ENCODE data around the gene ATP11A.
"Not testable (repeated sequence)": the region's sequence is repeated elsewhere in the genome, so short reads cannot be mapped to it uniquely, and the experiment has no call there.

The ATP11A gene

GRCh38 chr13:112844879-112845278 lies 155.0 kb downstream of the ATP11A start:
- no peak for DNase-seq

DNA sequence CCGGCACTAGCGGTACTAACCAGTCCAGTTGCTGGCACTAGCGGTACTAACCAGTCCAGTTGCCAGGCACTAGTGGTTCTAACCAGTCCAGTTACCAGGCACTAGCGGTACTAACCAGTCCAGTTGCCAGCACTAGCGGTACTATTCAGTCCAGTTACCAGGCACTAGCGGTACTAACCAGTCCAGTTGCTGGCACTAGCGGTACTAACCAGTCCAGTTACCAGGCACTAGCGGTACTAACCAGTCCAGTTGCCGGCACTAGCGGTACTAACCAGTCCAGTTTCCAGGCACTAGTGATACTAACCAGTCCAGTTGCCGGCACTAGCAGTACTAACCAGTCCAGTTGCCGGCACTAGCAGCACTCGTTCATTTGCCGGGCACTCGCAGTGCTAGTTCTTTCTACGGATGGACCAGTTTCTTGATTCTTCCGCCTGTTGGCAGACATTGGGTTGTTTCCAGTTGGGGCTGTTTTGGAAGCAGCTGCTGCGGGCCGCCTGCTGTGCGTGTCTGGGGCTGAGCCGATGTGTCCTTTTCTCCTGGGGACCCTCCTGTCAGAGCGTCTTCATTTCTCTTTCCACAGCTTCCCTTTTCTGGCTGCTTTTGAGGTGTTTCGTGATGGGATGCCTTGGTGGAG lies 155.8 kb downstream of the ATP11A start:
- no peak for DNase-seq

- DNase-seq = no peak
Measured at GRCh38 chr13:112846411-112847115, 156.7 kb downstream of the ATP11A start.

- no peak for DNase-seq
Measured at GRCh38 chr13:112849500-112849899, 159.7 kb downstream of the ATP11A start.

DNA sequence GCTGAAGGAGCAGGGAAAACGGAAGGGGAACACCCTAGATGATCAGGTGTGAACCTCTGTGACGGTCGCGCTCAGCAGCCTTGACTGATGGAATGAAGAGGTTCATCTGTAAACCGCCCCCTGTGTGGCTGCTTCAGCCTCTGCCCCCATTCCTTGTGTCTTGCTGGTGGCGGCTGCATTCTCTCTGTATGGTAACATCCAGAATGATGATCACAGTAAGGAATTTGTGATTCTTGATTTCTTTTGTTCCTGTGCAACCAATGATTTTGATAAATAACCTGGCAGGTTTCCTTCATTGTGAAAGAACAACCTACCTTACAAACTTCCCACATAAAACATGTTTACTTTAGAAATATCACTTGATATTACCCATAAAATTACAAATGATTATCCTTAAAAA lies 160.4 kb downstream of the ATP11A start:
- DNase-seq = no peak

- no peak for DNase-seq
Measured at GRCh38 chr13:112851107-112852038, 161.5 kb downstream of the ATP11A start.

DNA sequence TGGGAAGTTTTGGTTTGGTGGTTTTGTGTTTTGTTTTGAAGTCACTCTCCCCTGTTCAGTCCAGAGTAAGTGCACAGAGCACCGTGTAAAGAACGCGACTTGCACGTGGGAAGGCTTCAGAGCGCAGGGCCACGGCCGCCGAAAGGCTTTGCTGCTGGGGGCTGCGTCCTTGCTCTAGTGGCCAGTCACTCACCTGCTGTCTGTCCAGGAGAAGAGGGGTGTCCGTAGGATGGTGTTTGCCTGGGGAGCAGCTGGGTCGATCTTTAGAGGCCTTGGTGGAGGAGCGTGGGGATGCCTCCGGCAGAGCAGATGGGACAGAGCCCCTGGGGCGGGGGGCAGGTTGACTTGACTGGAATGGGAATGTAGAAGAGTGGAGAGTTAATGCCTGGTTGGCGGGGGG lies 162.6 kb downstream of the ATP11A start:
- DNase-seq = no peak

DNA sequence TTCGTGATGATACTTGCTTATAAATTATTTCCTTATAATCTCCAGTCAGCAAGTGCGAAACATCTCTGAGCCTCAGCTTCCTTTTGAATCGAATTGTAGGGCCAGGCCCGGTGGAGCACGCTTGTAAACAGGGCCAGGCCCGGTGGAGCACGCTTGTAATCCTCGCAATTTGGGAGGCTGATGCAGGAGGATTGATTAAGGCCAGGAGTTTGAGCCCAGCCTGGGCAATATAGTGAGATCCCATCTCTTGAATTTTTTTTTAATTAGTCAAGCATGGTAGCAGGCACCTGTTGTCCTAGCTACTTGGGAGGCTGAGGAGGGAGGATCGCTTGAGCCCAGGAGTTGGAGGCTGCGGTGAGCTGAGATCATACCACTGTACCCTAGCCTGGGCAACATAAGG lies 163.0 kb downstream of the ATP11A start:
- DNase-seq = no peak

GRCh38 chr13:112854321-112854720 lies 164.5 kb downstream of the ATP11A start:
- DNase-seq = no peak

- no peak for DNase-seq
Measured at GRCh38 chr13:112855859-112856258, 166.0 kb downstream of the ATP11A start.

DNA sequence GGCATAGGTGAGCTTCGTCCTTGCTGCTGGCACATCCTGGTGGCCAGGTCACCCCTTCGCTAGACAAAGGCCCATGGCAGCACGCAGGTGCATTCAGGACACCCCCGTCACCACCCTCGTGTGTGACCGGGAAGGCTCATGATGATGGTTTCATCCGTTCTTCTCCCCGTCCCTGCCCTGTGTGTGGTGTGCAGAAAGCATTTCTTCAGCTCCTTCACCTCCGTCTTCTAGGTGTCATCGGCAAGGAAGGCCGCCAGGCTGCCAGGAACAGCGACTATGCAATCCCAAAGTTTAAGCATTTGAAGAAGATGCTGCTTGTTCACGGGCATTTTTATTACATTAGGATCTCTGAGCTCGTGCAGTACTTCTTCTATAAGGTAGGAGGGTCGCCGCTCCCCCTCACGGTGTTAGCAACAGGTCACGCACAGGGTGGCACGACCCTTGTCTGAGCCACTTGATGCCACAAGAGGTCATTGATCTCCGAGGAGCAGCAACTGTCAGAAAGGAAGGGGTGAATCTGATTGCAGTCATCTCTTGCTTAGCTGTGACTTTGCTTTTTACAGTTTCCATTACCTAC lies 168.2 kb downstream of the ATP11A start:
- DNase-seq = no peak

DNA sequence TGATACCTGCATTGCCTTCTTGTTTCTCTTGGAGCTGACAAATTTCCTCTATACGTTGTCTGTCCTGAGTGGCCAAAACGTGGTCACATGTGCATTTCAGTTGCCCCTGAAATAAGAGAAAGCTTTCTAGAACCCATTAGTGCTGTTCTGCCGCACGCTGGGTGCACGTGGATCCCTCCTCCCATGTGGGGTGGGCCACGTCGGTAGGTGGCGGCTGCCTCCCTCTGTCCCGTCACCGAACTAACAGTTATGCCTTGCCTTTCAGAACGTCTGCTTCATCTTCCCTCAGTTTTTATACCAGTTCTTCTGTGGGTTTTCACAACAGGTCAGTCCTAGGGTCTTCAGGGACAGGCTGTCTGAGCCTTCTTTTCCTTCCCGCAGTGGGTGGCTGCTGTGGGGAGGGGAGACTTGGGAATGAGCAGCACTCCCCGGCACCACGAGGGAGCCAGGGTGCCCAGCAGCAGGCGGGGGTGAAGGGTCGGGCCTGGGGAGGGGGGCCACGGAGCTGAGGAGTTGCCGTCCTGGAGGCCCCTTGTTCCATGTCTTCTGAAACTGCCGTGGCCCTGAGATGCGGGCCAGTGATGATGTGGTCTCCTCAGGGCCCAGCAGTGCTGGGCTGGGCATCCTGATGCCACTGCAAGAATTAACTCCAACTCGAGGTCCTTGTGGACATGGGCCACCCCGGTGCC lies 169.4 kb downstream of the ATP11A start:
- no peak for DNase-seq

DNA sequence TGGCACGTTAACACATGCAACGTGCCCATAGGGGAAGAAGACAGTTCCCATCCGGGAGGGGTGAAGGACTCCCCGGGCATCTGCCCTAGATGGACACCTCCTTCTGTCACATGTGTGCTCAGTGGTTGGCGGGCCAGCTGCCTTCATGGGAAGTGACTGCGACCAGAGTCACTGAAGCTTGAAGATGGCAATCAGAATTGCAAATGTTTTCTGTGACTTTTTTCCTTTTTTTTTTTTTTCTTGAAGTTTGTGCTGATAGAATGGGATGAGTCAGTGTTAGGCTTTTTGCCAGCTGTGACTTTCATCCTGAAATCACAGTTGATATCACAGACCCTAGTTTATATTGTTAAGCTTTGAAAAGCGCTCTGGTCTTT lies 170.0 kb downstream of the ATP11A start:
- no peak for DNase-seq

GRCh38 chr13:112861876-112862615 lies 172.2 kb downstream of the ATP11A start:
- no peak for DNase-seq

GRCh38 chr13:112863356-112863755 lies 173.5 kb downstream of the ATP11A start:
- DNase-seq = not testable (repeated sequence)

GRCh38 chr13:112865478-112865877 lies 175.6 kb downstream of the ATP11A start:
- DNase-seq = not testable (repeated sequence)

GRCh38 chr13:112867301-112867711 lies 177.5 kb downstream of the ATP11A start:
- no peak for DNase-seq

DNA sequence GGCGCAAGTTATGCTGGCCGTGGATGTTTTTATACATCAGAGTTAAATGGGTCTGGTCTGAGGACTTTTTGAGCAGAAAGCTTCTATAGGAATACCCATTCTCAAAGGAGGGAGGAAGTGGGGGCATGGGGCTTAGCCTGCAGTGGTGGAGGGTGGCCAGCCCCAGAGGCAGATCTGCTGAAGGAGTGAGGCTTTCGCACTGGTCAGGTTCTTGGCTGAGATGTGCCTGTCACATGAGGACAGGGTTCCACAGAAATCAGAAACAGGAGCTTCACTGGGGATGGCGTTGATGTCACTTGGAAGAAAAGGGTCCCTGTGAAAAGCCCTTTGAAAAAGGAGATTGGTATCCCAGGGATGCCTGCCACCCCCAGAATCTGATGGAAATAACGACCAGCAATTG lies 178.5 kb downstream of the ATP11A start:
- no peak for DNase-seq

DNA sequence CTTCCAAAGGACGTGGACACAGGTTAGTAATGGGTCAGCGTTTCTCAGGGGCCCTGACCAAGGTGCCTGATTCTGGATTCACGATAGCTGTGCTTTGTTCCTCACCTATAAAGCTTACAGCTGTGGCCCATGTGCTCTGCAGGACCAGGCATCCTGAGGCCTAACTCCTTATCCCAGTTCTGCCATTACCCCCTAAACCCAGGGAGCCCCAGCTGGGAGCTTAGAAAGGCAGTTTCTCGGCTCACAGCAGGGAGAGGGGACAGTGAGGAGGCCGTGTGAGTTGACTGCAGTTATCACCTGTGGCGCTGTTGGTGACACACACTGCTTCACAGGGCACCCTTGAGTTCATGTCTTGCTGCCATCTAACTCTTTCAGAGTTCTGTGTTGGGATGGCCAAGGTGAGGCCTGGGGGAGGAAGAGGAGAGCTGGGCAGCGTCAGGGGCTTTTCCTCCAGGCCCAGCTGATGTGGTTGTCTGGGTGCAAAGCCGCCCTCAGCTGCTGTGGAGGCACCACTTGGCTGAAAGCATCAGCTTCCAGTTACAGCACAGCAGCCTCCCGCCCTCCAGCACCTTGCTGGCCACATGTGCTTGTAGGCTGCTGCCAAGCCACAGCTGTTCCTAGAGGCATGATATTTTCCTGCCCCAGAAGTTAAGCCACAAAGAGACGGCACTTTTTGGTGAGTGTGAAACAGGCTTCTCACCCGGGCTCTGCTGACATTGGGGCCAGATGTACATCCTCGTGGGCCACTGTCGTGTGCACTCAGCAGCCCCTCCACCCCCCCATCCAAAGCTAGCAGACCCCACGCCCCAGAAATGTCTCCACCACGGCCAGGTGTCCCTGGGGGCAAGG lies 179.6 kb downstream of the ATP11A start:
- DNase-seq = no peak

- no peak for DNase-seq
Measured at GRCh38 chr13:112870051-112870331, 180.2 kb downstream of the ATP11A start.

GRCh38 chr13:112870737-112871287 lies 181.0 kb downstream of the ATP11A start:
- no peak for DNase-seq

Measured in activated CD8-positive, alpha-beta memory T cell treated with anti-CD3 and anti-CD28 coated beads, Interleukin-2, amount 50 U/mL, for 4 hours (primary cell).